ENCODE results near the gene DNAJC21. TPM values are rescaled to one million over a fixed set of nuclear protein-coding genes. Genes with fewer than 3 reads are reported as not detected.

Gene DNAJC21
- total and polyA plus RNA-seq, 9 of the 15 experiments (the other 6 are each of a cell fraction or from before 2014, with no cell fraction given), result 26.6 to 105 (median 70.7) TPM

GRCh38 chr5:34929134-34929719 is at the start of gene DNAJC21 (continued):
- no peak for TF ChIP-seq PYGO2 (tag; IDR thresholded peaks at IDR 0.05)
- TF ChIP-seq PKNOX1 (IDR thresholded peaks at IDR 0.05), result peak; percentile 95
- 0 out of 2 replicates have a peak, but pooled peaks have one; percentile 9 for TF ChIP-seq CREM (IDR thresholded peaks at IDR 0.05; ENCODE audit: low read depth)
- TF ChIP-seq ZNF586 (CRISPR knock-in tag; conservative IDR thresholded peaks at IDR 0.05), result no peak
- TF ChIP-seq CTBP1 (IDR thresholded peaks at IDR 0.05; ENCODE audit: borderline replicate concordance), result peak; percentile 88
- peak in 1 of 2 experiments; percentile 27; a peak in 1 of 4 replicates for TF ChIP-seq FOXK2 (conservative IDR thresholded peaks at IDR 0.05 in 1 of 2, IDR thresholded peaks at IDR 0.05 in 1 of 2; ENCODE audit: low read depth in 2 of 2)

- H3K4me2 ChIP-seq (ENCODE audit: insufficient read depth, low read length), result no peak overlapping the region
- intact Hi-C loops (cut with micrococcal nuclease), result no loop called here
- in situ Hi-C loops (cut with MboI), result no loop called here
- TF ChIP-seq ZNF644 (tag; IDR thresholded peaks at IDR 0.05; ENCODE audit: low read depth) (no peak), CBFB (CRISPR knock-in tag; IDR thresholded peaks at IDR 0.05) (no peak), KAT7 (CRISPR knock-in tag; IDR thresholded peaks at IDR 0.05; ENCODE audit: borderline replicate concordance) (no peak), NELFE (IDR thresholded peaks at IDR 0.05; ENCODE audit: insufficient read depth, insufficient read length) (no peak), HDAC1 (IDR thresholded peaks at IDR 0.05) (no peak), ZHX1 (conservative IDR thresholded peaks at IDR 0.05; ENCODE audit: low read length) (no peak), ZBTB17 (CRISPR knock-in tag; IDR thresholded peaks at IDR 0.05) (no peak), KHSRP (IDR thresholded peaks at IDR 0.05) (no peak), SAFB (IDR thresholded peaks at IDR 0.05; ENCODE audit: borderline replicate concordance, low read depth, low read length) (no peak), ILK (tag; IDR thresholded peaks at IDR 0.05; ENCODE audit: borderline replicate concordance, low read depth) (no peak)
Observed at GRCh38 chr5:34881246-34881645, 48.1 kb upstream of the DNAJC21 start.

More at GRCh38 chr5:34881246-34881645, 48.1 kb upstream of the DNAJC21 start:
- Histone ChIP-seq H3K9me3 (replicated peaks; ENCODE audit: control insufficient read depth, insufficient read depth, low read depth, low read length) (no peaks in the 10 kb centered on the region), H3K4me1 (replicated peaks in 1 of 2; ENCODE audit: control insufficient read depth in 2 of 2, insufficient read depth in 2 of 2, low read length in 2 of 2) (0 out of 5 replicates have a peak, but pooled peaks cover 0 to 2% of the 10 kb centered on the region in 2 experiments), H2AFZ (ENCODE audit: low read depth, low read length) (no peak overlapping the region), H3K36me3 (ENCODE audit: control insufficient read depth, insufficient read depth, low read length) (no peaks in the 10 kb centered on the region), H3K79me2 (ENCODE audit: control insufficient read depth, insufficient read depth, low read length) (no peaks in the 10 kb centered on the region), H3K27me3 (ENCODE audit: control insufficient read depth in 2 of 2, insufficient read depth in 2 of 2, low read length in 2 of 2) (no peaks in the 10 kb centered on the region), H3K9ac (ENCODE audit: insufficient read depth in 1 of 2, low read depth in 2 of 2, low read length in 2 of 2) (no peak overlapping the region), H4K20me1 (replicated peaks; ENCODE audit: control insufficient read depth, insufficient read depth, low read length) (no peaks in the 10 kb centered on the region), H3K9me1 (ENCODE audit: control insufficient read depth, insufficient read depth, low read length) (no peaks in the 10 kb centered on the region), H3K4me3 (no peak overlapping the region), H3K27ac (ENCODE audit: extremely low read depth, low read depth, low read length) (no peak overlapping the region)
- no peak for ATAC-seq
- DNase-seq (ENCODE audit: extremely low read depth in 1 of 4, low spot score in 3 of 4), result no peak
- ChIA-PET POLR2A (no interaction called here), CTCF (ENCODE audit: low intra/inter-chr PET ratio) (interaction anchor here (0.7 kb wide), 1 partner anchor 225 kb away, joined by 3 read pairs; no protein-coding TSS in a partner anchor)
- BruUV-seq (replicated peaks), result no TSS peak
- FAIRE-seq, result no peak
